ENCODE data around the gene EDIL3.
"Not testable (repeated sequence)": the region's sequence is repeated elsewhere in the genome, so short reads cannot be mapped to it uniquely, and the experiment has no call there.

The EDIL3 gene

DNA sequence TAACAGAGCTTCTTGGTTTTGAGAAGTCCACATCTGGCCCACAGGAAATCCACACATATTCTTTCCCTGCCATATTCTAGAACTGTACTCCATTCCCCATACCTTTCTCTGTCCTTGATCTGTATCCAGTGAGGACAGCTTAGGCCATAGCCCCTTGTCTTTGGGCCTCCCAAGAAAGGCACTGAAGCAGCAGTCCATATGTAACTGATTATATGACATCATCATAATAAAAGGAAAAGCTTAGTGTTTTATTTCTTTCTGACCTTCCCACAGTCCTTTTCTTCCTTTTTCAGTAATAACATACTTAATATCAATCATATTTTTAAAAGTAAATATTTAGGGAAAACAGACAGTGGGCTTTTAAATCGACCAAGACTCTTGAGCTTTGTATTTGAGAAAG, 222.0 kb downstream of the EDIL3 start:
- no peak for DNase-seq

DNA sequence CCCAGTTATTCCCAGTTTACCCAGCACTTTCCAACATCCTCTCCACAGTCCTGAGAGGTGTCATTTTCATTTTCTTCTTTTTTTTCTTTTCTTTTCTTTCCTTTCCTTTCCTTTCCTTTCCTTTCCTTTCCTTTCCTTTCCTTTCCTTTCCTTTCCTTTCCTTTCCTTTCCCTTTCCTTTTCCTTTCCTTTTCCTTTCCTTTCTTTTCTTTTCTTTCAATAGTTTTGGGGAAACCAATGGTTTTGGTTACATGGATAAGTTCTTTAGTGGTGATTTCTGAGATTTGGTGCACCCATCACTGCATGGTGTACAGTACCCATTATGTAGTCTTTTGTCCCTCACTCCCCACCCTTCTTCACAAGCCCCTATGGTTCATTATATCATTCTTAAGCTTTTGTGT, 224.0 kb downstream of the EDIL3 start:
- DNase-seq: not testable (repeated sequence)

DNA sequence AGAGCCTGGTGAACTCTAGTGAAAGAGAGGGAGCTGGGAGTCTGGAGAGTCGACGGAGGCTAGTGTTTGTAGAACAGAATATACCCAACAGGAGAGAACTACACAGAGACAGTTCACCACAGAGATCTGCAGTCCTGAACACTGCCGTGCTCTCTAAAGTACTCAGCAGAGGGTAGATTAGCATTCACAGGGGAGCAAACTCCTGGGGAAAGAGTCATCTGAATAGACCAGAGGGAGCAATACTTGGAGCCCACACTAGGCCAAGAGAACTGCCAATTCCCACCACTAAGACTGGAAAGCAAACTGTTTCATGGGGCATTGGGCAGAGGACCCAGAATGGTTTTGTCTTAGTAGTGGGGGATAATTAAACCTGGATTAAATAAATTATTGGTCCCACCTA, 235.6 kb downstream of the EDIL3 start:
- no peak for DNase-seq

DNA sequence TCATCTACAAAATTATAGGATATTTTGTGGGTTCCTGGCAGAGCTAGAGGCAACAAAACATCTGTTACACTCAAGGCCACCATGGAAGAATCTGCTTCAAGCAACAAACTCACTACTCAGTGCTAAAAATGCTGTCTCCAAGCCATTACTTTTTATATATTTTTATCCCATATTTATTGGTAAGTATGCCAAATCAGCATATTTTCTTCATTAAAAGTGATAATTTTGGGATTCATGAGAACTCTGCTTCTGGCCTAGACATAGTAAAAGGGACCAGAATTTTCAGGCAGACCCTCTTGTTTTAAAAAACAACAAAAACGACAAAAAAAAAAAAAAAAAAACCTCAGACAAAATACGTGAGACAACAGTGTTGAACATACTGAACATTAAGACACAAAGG, 236.0 kb downstream of the EDIL3 start:
- no peak for DNase-seq

DNA sequence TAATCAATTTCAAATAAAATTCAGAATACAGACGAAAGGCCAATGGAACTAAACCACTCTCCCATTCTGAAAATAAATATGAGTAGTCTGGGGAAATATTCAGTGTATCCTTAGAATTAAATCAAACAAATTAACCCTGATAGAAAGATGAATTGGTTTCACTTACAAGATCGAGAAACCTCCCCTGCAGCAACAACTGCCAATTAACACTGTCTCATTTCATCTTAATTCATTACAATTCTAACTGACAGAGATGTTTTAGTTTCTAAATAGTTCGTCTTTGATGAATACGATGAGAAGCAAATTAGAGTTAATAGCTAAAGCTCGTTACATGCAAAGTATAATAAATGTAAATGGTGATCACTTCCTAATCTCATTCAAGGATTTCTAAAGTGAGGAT, 247.1 kb downstream of the EDIL3 start:
- DNase-seq: no peak

DNA sequence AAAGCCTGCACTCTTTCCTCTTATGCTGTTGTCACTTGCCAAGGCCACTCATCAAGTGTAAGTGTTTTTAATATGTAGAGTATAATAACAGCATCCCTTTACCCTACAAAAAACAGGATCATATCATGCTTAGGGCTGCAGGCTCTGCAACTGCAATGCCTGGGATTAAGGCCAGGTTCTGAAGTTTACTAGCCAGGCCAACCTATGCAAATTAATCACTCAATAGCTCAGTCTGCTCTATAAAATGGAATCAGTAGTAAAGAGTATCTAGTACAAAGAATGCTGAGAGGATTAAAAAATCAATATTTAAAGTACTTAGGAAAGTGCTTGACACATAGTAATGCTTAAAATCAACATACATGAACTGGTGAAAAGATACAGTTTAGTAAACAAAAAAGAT, 253.3 kb downstream of the EDIL3 start:
- DNase-seq: no peak

DNA sequence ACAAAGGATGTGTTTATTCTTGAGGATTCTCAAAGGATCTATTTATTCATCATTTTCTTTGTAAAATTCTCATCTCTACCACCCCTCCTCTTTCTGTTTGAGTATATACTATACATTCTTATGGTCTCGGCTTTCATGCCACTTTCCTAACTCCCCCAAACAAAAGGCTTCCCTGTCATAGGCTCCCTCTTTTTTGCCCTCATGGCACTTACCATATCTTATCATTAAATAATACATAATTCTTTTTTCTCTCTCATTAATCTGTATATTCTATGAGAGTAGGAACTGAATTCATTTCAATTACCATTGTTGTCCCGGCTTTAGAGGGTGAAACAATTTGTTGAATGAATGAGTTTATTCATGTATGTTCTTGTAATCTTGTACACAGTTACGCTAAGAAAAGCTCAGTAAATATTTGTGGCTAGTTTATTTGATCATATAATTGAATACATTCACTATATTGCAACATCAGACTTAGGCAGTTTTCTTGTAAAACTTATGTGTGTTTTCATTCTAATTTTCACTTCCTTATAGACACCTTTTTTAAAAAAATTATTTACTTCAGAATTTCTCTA, 254.6 kb downstream of the EDIL3 start:
- no peak for DNase-seq

DNA sequence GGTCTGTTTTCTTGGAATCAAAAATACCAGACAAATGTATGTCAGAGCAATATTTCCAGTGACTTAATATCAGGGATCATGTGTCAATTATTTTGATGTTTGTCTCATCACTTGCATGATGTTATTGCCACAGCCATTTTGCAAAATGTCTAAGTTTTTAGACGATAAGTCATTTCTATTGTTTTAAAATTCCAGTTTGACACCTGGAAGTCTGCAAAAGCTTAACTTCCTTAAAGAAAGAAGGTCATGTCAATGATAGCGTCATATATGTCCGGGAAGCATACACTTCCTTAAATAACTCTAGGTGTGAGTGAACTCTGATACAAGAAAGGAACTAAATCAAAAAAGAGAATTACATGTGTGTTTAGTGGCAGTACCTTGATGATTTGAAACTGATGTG, 259.5 kb downstream of the EDIL3 start:
- no peak for DNase-seq

DNA sequence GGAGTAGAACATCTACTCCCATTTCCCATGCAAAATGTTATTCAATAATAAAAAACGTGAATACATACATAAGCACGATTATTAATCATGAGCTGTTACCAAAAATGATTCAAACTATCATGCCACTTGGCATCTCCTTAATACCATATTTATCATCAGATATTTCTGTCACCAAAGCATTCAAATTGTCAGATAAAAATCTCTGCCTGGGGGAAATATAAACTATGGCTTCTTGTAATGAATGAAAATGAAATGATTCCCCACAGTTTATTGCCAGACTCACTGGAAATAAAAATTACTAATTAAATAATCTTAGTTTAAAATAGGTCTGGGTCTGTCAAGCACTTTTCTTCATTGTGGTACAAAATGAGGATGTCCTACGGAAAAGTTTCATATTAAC, 265.4 kb downstream of the EDIL3 start:
- no peak for DNase-seq

DNA sequence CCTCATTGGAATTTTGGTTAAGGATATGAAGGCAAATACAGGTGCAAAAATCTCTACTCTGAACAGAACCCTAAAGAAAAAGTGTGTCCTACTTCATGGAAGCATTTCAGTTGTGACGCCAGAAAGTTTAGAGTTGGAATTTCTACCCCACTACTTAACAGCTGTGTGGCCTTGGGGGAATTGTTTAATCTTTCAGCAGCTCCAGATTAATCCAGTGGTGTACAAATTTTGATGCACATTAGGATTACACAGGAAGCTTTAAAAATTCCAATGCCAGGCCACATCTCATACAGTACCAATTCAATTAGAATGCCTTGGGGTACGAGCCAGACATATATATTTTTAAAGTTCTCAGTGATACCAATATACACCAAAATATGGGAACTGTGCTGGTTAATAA, 266.1 kb downstream of the EDIL3 start:
- no peak for DNase-seq

DNA sequence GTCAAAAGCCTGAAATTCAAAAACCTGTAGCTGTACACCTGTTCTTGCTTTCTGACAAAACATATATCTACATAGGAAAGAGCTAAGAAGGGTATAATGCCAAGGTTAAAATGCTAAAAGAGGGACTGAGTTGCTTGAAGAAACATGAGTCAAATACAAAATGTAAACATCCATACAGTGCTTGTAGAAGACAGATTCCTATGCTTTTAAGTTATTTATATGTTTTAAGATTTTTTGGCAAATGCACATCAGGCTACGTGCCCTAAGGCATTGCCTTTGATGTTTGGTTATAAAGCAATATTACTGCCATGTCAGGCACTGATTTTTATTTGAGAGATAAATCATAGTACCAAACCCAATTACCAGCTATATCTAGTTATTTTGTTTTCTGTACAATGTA, 269.0 kb downstream of the EDIL3 start:
- no peak for DNase-seq

DNA sequence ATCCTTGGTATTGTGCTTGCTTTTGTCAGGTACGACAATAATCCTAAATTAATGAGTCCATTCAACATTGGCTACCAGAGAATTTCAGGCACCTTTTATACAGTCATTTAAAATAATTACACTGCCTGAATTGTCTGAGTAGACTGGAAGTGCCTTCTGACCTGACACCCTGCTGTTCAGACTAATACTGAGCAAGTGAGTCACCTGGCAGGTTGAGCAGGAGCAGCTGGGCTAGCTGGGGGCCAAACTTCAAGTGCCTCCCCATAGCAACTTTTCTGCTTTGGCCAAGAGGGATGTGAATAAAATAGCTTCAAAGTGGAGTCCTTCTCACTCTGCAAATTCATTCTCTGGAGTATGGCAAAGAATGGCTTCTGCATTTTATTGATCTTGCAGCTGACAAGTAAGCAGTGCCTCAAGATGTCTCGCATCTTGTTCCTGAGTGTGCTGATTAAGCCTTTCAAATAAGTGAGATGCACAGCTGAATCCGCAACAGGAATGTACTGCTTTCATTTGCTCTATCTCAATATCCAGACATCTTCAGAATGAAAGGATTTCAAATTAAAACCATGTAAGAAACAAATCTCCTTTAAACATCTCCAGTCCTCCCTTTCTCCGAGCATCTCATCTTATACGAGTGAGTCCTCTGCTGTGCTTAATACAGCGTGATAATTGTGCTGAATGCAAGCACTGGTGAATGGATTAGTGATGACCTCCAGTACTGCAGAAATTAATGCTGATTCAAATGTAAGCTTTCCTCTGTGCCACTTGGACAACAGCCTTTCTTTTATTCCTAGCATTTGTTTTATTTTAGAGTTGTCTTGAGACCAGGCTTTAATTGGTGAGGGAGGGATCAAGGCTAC, 271.2 kb downstream of the EDIL3 start:
- peak; percentile 90 for DNase-seq

DNA sequence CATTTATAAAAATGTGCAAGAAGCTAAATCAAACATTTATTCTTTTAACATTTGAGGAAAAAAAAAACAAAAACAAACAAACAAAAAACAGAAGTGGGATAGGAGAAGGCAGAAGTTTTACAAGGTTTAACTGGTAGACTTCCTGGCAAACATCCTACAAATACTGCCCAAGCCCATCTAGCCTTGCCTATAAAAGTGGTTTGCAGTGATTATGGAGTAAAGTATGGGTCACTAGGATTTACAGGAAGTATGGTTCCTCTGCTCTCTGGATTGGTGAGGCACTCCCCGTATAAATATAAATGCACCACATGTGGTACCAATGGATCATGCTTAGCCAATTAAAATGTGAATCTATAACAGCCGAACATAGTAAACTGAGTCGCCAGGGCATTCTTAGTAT, 291.9 kb downstream of the EDIL3 start:
- no peak for DNase-seq

DNA sequence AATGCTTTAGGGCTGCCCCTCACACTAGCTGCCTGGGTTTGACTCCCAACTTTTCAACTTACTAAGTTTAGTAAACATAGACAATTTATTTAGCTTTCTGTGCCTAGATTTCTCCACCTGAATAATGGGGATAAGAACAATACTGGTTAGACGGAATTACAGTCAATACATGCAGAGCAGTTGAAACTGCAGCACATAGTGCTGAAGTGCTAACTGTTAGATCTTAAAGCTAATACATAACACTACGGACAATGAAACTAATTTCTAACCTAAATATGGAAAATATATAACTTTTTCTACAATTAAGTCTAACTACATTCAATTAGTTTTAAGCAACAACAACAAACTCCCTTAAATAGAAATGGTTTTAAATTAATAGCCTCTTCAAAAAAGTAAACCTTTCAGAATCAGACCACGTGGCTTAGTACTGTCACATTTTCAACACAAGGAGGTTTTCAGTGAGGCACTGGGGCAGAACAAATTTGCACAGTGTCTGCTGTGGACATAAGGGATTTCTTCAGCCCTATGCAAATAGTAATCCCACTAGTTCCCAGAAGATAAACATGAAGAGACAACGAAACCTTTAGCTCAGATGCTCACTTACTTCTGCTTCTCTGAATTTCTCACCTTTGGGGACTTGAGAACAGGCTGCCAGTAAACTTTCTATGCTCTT, 293.4 kb downstream of the EDIL3 start:
- peak; percentile 8 for DNase-seq

DNA sequence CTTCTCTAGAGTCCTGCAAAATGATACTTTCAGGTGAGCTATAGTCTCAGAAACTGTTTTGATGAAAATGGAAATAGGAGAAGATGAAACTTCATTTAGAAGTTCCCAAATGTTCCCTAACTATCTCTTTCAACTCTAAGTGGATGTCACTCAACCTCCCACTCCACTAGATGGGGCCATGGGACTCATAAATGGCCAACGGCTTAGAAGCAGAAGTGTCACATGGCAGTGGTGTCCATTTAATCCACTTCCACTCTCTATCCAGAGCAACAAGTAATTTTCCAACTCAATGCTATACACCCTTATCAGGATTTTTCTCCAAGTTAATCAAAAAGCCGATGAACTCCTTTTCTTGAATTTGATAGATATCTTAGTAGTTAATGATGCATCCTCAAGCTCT, 295.7 kb downstream of the EDIL3 start:
- peak; percentile 56 for DNase-seq

DNA sequence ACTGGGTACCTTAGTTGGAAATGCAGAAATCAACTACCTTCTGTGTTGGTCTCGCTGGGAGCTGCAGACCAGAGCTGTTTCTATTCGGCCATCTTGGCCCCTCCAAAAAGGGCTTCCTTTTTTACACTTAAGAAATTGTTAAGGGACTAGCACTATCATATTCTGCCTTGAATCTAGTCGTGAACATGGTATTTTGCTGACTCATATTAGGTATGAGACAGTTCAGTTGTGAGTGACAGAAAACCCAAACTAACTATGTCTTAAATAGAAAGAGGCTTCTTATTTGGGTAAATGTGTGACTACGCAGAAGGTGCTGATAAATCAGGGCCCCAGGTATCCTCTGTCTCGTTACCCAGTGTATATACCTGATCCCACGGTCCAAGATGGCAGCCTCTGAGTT, 298.2 kb downstream of the EDIL3 start:
- DNase-seq: no peak

DNA sequence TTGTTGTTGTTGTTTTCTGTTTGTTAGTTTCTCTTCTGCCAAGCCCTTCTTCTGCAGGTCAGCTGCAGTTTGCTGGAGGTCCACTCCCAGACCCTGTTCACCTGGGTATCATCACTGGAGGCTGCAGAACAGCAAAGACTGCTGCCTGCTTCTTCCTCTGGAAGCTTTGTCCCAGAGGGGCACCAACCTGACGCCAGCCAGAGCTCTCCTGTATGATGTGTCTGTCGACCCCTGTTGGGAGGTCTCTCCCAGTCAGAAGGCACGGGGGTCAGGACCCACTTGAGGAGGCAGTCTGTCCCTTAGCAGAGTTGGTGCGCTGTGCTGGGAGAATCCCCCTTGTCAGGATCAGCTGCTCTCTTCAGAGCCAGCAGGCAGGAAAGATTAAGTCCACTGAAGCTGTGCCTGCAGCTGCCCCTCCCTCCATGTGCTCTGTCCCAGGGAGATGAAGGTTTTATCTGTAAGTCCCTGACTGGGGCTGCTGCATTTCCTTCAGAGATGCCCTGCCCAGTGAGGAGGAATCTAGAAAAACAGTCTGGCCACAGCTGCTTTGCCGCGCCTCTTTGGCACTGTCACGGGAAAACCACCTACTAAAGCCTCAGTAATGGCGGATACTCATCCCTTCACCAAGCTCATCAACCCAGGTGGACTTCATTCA, 299.2 kb downstream of the EDIL3 start:
- no peak for DNase-seq

DNA sequence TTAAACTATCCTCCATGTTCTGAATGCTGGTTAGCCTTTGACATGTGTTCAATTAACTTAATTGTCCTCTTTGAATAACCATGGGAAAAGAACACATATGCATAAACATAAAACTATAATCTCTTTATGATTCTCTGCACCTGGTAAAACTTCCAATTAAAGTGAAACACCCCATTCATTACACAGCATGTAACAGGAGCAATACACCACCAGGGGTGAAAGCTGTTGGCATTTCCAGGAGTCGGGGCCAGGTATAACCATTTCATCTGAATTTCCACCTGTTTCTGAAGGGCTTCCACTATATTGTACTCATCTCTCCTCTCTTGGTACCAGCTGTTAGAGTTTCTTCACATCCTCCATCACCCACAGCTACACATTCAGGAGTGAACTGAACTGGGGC, 303.8 kb downstream of the EDIL3 start:
- peak; percentile 87 for DNase-seq

DNA sequence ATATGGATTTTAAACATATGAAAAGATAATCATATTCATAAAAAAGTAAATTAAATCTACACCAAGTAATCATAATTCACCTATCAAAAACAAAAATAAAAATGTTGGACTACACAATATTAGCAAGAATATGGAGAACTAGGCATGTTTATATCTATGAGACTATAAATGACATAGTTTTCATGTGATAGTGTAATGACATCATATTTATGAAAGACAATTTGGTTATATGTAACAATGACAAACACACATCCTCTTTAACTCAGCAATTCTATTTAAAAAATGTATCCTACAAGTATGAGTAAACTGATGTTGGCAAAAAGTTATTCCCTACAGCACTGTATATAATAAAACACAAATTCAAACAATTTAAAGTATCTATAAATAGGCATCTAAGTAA, 312.3 kb downstream of the EDIL3 start:
- no peak for DNase-seq

DNA sequence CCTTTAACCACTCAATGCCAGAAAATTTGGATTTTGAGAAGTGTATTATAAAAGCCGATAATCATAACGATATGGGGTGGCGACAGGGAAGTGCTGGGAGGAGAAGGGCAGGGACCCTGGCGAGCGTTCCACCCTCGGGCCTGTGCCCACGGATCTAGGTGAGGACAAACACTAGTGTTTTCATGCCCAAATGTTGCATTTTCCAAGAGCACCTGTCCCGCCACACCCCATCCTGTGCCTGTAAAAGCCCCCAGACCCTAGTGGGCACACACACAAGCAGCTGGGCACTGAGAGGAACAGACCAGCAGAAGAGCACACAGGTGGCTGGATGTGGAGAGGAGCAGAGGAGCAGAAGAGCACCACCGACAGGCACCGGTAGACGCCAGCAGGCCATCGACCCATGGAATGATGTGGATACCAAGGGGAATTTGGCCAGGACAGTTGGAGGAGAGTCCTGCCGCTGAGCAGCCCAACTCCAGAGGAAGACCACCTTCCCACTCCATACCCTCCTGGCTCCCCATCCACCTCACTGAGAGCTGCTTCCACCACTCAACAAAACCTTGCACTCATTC, 315.0 kb downstream of the EDIL3 start:
- no peak for DNase-seq

DNA sequence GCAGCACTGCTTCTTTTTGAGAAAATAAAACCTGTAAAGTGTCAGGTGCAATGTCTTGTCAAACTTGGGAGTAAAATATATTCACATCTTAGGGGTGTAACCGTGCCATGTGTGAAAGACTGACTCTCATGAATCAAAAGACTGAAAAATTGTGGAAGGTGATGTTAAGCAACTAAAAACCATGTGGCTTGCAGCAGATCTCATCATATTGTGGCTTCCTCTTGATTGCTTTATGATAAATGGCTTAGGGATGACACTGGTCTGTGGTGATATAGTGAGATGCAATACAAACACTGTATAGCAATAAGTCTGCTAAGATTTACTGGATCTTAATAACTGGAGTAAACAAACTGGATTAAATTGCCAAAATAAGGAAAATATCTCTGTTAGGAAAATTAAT, 321.6 kb downstream of the EDIL3 start:
- DNase-seq: no peak

DNA sequence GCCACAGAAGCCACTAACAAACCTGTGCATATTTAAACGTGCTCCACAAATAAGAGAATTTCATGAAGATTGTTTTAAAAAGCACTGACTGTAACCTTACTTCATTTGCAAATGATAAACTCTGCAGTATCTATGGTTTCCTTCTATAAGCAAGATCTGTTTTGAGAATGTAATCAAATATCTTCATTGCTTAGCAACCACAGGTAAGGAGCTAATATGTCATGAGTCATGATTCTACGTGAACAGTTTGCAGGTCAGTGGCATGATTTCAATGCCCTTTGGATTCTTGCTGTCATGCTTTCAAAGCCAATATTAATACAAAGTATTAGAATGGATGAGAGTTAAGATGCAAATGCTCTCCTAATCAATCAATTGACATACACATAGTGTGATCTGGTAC, 325.0 kb downstream of the EDIL3 start:
- DNase-seq: no peak

DNA sequence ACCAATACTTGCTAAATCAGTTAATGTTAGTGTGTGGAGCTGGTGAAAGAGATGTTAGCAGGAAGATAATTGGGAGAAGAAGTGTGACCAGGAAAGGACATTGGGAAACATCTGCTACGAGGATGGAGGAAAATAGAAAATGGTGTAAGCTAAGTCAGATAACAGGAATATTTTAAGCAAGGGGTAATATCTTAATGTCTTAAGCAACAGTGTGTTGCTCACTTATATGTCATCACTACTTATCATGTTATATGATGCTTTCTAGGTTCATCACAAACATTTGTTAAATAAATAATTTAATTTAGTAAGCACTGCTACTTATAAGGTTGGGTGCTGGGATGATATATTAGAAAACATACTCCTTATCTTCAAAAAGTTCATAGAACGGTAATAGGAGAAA, 326.1 kb downstream of the EDIL3 start:
- no peak for DNase-seq
